Stimulated activated CD4-positive, alpha-beta T cell treated with anti-CD3 and anti-CD28 coated beads, Interleukin-15, amount 100 ng/mL, for 48 hours (primary cell): Measurements from ENCODE around the gene EDDM3A.
"Not testable (repeated sequence)": the region's sequence is repeated elsewhere in the genome, so short reads cannot be mapped to it uniquely, and the experiment has no call there.

Source experiments
- DNase-seq, 2 donors: peaks; one replicate each; pipeline ENCODE4 v3.0.0-alpha.2; 2020; ENCODE audit warnings: low read depth in 2 of 2

Gene EDDM3A

DNA sequence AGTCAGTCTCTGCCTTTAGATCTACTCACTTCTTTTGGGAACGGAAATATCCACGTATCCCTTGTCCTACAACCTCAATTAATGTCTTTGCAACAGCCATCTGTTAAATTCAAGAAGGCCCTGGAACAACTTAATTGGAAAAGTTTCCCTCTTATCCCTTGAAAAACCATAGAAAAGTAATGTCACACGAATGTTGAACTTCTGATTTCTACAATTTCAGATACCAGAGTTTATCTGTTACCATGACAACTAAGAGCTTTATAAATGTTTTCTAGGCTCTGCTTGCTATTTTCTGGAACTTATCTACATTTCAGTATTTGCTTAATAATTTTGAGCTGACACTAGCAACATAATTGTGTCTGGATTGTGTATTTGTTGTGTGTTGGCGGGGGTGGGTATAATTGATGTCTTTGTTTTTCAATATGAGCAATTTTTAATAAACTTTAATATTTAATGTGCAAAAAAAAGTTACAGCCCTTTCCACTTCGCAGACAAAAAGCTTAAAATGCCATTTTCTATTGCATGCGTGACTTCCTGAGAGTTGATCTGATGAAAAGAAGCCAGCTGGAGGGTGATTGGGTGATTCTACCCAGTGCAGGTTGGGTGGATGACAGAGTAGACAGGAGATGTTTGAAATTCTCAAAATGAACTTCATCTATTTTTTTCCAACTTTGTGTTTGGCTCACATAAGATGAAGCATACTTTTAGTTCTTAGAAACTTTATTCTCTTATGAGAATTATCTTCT lies 11.8 kb upstream of the EDDM3A start:
- no peak for DNase-seq

DNA sequence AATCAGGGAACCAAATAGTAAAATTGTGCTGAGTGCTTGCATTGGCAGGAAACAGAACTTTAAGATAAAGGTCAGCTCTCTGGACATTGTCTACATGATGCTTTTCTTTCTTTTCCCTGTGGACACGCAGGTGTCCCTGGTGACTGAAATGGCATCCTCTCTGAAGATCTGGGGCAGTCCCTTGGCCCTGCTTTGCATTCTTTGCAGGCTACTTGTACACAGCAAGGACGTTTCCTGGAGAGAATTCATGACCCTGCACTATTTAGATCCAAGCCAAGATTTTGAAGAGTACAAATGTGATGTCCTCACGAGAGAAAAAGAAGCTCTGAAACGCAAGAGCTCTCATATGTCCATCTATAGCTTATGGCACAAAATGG lies 11.3 kb upstream of the EDDM3A start:
- no peak for DNase-seq

DNA sequence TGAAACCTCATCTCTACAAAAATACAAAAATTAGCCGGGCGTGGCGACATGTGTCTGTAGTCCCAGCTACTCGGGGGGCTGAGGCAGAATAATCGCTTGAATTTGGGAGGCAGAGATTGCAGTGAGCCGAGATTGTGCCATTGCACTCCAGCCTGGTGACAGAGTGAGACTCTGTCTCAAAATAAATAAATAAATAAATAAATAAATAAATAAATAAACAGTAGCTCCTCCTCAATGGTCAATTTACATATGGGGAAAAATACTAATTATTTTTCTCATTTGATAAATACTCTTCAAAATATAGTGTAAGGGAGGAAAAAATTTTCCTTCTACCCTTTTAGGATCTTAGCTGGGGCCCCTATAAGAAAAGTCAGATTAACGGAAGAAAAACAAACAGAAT lies 7.4 kb upstream of the EDDM3A start:
- DNase-seq: not testable (repeated sequence)

DNA sequence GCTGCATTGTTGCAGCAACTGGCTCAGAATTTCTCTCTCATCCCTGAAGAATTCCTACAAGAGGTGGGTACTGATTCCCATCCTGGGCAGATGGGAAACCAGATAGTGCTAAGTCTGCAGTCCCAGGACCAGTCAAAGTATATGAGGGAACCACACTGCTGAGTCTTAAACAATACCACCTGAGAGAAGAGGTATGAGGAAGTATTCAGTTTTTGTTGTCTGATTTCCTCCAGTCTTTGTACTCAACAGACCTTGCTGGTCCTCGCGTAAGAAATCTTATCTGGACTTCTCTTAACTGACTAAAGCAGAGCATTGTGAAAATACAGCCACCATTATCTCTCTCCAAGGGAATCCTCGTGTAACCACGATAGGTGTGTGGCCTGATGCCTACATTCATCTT lies 3.6 kb upstream of the EDDM3A start:
- DNase-seq: no peak

DNA sequence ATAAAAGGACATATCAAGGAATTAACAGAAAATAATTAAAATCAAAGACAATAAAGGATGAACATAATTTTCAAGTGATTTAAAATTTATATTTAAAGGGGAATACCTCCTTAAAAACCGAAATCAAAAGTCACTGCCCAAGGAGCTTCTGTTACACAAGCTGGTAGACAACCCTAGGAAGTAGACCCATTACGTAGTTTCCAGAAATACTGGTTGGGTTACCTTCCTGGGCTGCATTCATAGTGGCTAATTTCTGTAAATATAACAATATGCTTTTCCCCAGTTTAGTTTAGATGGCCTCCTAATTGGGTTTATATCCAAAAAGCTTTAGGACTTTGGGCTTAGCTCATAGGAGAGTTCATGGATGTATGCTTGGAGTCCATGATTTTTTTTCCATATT lies 2.1 kb upstream of the EDDM3A start:
- no peak for DNase-seq

DNA sequence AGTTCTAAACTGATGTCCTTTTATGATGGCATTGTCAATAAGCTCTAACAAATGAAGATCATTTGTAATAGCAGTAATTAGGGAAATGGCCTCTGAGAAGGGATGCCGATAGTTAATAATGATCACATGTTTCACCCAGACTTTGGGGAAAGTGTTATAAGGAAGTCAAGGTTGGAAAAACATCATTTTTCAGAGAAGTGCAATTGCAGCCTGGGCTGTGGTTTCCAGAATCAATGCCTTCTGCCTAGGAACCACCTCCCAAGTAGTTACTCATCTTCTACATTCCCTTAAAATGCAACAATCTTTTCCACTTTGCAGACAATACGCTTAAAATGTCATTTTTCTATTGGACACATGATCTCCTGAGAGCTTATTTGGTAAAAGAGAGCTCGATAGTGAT lies 879 bp downstream of the EDDM3A start:
- DNase-seq: no peak

DNA sequence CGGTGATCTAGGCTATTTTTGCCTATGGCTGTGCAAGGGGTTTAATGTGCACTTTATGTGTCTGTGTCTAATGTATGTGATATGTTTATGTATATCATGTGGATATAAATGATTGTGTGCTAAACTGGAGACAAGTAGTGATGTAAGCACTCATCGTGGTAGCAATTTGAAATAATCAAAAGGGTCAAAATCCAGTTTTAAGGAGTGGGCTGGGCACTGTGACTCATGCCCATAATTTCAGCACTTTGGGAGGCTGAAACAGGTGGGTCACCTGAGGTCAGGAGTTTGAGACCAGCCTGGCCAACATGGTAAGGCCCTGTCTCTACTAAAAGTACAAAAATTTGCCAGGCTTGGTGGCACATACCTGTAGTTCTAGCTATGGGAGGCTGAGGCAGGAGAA lies 2.8 kb downstream of the EDDM3A start:
- DNase-seq: no peak

DNA sequence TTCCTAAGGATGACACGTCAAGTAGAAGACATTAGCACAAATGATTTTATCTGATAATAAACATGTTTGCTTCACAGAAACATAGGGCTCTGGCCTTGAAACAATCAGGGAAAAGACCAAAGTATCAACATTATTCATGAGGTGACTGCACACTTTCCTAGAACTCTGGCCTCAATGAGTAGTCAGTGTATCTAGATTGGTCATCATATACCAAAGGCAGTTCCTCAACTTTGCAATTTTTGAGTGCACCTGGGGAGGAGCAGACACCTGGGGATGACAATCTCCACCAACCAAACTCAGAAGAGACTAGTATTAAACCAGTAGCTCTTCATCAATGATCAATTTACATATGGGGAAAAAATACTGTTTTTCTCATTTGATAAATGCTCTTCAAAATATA lies 4.5 kb downstream of the EDDM3A start:
- DNase-seq: no peak

DNA sequence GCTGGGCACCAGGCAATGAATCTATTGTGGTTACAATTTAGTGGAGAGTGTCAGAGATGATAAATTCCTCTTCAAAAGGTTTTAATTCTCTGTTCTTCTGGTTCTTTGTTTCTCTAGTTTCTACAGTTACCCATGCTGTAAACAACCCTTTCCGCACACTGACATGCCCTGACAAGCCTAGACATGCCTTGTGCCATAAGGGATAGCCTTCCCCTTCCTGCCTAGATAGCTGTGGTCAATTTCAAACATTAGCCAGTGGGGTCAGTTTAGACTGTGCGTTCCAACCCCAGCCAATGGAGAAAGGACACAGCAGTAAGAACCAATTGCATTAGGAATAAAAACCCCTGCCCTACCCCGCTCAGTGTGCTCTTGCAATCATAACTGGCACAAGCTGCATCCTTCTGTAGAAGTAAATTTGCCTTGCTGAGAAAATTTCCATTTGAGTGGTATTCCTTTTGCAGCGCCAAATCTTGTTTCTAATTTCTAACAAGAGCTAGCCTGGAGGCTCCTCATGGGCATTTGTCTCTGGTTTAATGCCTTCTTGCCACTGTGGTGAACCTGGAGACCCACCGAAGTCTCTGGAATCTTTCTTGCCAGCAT lies 6.4 kb downstream of the EDDM3A start:
- DNase-seq: no peak

DNA sequence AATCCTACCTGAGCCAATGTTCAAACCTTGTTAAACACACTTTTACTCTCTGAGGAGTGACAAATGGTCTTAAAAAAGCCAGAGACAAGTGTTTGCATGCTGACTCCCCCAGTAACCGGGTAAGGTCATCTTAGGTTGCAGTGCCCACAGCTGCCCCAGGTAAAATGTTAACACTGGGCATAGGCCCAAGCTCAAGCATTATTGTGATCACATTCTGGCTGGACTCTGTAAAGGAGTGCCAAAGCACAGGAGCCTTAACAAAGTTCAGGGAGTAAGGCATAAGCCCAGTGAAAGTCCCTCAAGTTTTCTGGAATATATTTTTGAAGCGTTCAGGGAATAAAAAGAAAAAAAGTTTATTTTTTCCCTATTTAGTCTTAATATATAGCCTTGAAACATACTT lies 8.6 kb downstream of the EDDM3A start:
- no peak for DNase-seq

DNA sequence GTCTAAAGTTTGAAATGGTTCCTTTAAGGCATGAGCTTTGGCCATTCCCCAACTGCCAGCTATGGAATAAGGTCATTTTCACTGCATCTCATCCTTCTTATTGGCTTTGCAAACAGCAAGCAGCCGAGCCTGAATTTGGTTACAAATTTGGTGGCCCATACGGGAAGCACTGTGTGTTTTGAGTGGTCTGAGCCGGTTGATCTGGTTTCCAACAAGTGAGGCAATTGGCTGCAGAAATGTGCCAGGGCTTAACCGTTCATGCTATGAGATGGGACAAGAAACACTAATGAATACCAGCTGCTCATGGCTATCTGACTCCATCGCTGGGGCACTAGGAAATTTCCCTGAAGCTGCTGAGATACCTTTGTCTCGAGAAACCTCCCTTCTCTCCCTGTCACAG lies 9.3 kb downstream of the EDDM3A start:
- DNase-seq: no peak

DNA sequence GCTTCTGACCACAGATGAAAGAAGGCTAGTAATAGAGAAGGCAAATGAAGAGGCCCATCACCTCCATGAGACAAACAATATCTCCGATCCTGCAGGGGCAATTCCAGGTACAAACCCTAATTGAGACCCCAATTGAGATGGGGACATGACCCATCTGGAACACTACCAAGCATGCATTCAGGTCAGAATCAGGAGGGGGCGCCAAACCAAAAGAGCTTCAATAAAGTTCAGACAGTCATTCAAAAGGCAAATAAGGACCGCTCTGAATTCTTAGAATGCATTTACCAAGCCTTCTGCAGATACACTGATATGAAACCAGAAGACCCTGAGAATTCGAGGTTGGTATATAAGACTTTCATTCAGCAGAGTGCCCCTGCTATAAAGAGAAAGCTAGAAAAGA lies 12.3 kb downstream of the EDDM3A start:
- DNase-seq: no peak

DNA sequence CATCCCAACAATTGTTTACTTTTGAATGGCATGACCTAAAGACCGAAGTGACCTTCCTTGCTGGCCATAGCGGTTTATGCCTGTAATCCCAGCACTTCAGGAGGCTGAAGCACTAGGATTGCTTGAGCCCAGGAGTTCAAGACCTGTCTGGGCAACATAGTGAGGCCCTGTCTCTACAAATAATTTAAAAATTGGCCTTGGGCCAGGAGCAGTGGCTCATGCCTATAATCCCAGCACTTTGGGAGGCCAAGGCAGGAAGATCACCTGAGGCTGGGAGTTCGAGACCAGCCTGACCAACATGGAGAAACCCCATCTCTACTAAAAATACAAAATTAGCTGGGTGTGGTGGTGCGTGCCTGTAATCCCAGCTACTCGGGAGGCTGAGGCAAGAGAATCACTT lies 13.8 kb downstream of the EDDM3A start:
- DNase-seq: not testable (repeated sequence)

DNA sequence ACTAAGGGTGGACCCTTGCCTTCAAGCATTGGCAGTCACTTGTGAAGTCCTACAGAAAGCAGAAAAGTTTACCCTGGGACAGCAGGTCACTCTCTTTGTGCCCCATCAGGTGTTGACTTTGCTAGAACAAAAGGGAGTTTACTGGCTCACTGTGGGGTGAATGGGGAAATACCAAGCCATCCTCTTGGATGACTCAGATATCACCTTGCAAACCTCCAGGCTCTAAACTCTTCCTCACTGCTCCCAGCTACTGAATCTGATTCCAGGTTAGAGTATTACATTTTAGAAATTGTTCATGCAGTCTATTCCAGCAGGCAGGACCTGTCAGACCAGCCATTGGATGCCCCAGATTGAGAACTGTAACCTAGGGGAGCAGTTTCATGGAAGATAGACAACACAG lies 15.3 kb downstream of the EDDM3A start:
- no peak for DNase-seq

DNA sequence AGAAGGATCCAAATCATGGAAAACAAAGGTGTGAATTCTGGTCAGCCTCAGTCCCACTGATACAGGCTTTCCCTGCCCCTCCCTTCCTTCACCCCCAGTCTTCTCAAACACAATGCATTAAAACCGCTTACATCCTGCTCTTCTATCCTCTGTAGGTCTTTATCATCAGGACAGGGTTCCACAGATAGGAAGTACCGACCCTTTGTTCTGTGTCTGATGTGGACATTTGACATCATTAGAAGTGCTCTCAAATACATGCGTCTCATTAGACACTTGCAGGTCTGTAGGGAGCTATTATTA lies 22.9 kb downstream of the EDDM3A start:
- no peak for DNase-seq

DNA sequence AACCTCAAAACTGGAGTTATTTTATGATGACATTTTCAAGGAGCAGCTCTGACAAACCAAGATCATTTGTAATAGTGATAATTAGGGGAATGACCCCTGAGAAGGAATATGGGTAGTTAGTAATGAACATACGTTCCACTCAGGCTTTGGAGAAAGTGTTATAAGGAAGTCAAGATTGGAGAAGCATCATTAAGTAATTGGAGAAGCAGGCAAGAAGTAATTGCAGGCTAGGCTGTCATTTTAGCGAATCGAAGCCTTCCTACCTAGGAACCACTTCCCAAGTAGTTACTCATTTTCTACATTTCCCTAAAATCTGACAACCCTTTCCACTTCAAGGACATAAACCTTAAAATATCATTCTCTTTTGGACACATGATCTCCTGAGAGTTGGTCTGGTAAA lies 23.7 kb downstream of the EDDM3A start:
- no peak for DNase-seq

DNA sequence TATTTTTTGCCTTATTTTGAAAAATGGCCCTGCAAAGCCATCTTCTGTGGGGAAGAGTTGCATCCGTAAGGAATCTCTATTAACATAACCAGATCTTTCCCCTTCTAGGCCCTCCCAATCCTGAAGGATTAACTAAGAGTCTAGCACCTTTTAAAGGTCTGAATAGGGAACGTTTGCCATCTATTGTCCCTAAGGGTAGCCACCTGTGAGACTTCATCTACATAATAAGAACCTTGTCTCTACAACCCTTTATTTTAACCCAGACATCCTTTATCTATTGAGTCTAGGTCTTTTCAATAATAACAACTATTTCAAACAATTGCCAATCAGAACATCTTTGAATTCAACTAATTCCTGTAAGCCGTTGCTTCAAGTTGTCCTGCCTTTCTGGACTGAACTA lies 27.0 kb downstream of the EDDM3A start:
- DNase-seq: no peak

DNA sequence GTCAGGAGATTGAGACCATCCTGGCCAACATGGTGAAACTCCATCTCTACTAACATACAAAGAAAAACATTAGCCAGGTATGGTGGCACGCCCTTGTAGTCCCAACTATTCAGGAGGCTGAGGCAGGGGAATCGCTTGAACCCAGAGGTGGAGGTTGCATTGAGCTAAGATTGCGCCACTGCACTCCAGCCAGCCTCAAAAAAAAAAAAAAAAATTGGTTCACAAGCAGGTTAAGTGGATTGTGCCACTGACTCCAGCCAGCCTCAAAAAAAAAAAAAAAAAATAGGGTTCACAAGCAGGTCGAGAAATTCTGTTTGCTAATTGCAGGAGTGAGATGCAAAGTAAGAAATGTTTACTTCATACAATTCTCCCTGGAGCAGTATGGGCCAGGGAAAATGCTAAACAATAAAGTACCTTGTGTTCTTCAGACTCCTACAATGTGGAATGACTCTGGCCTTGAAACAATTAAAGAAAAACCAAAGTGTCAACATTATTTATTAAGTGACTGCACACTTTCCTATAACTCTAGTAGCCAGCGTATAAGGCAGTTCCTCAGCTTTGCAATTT lies 28.7 kb downstream of the EDDM3A start:
- DNase-seq: no peak

DNA sequence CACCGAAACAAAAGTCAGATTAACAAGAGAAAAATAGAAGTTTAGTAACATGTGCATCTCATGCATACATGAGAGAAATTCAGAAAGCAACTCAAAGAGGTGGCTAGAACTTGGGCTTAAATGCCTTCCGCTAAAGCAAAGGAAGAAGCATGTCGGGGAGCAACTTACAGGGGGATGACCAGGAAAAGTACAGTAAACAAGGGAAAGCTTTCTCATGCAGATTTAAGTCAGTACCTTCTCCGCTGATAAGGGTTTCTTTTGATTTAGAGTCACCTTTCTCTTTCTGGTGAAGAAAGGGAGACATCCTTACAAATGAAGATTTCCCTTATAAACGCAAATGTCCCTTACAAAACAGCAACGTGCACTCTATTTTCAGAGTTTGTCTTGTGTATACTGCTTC lies 29.4 kb downstream of the EDDM3A start:
- no peak for DNase-seq

DNA sequence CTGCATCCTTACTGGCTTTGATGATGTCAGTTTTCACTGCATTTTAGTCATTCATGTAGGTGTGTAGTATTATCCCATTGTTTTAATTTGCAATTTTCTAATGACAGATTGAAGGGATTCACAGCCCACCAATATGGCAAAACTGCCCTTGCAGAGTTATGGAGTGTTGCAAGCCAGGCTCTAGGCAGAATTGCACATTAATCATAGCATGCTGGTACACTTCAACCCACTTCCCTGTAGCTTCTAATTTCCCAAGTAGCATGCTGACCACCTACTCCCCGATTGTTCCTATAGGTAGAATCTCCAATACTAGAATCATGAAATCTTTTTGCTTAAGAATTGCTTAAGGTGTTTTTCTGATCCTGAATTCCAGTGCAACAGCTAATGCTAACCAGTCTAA lies 30.2 kb downstream of the EDDM3A start:
- no peak for DNase-seq

DNA sequence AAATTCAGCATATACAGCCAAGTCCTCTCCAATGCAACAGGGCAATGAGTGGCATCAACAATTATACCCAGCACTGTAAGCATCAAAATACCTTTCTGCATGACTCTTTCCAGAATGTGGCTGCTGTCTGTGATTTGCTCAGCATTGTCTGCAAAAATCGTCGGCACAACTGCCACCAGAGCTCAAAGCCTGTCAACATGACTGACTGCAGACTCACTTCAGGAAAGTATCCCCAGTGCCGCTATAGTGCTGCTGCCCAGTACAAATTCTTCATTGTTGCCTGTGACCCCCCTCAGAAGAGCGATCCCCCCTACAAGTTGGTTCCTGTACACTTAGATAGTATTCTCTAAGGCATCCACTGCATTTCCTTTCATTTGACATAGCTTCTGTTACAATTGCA lies 36.1 kb downstream of the EDDM3A start:
- DNase-seq: no peak

DNA sequence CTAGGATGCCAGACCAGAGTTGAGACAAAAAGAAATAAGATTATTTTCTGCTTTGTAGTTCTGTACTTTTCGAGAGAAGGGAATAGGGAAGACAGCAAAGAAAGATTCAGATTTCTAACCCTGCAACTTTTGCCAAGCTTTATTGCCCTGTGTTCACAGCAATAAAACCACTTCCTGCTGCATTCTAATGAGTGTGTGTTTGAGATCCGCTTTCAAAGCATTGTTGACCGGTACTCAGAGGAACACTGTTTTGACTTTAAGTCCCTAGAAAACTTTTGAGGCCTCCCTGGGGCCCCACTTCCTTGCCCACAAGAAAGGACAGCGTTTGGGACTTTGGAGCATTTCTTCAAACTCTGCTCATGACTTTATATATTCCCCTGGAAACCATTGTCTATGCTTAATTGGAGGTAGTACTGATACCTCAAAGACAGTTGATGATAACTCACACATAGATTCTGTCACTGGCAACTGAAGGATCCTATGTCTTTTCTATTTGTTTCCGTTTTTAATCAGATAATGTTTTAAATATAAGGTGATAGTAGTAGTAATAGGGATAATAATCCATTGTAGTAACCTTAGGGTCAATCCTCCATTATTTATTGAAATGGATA lies 36.7 kb downstream of the EDDM3A start:
- no peak for DNase-seq

DNA sequence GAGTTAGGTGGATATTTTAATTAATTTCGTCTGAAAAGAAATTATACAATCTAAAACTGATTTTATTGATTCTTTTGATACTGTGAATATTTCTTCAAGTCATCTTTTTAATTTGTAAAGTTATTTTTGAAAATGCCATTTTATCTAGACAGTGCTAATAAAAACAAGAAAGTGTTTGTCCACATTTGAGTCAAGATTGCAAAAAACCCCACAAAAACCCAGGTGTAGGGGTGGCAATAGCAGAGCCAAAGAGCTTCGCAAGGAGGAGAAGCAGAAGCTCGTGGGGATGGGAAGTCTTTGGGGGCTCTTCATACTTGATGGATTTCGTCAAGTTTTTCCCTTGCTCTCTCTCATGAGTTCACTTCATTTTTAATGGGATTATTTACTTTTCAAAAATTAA lies 41.3 kb downstream of the EDDM3A start:
- no peak for DNase-seq
